VCaP (cell line): Measurements from ENCODE around the gene AKAP12.

Experiments used
- H3K27ac ChIP-seq: fragments of 450-650 bp; 2 replicates; pipeline ENCODE4 v1.5.1; 2017
- CTCF ChIP-seq: fragments of 450-650 bp; conservative IDR thresholded peaks from 2 replicates; pipeline ENCODE4 v1.5.1; 2017; ENCODE audit warnings: mild to moderate bottlenecking, moderate library complexity

The AKAP12 gene

GRCh38 chr6:151239603-151240035 is at the start of gene AKAP12:
Gene AKAP12 (plus strand): TSS chr6:151239967. CDS start chr6:151240563, 596 bp downstream.
- H3K27ac ChIP-seq, result peak within 1 kb of the TSS; percentile 65
- TF ChIP-seq CTCF, result no peak

GRCh38 chr6:151191527-151191926 is 48.2 kb upstream of the AKAP12 start:
- no peak for TF ChIP-seq CTCF

GRCh38 chr6:151196555-151196954 is 43.2 kb upstream of the AKAP12 start:
- no peak overlapping the region for H3K27ac ChIP-seq
- no peak for TF ChIP-seq CTCF

More at GRCh38 chr6:151191527-151191926, 48.2 kb upstream of the AKAP12 start:
- H3K27ac ChIP-seq, result no peak overlapping the region

- no peak for TF ChIP-seq CTCF
- H3K27ac ChIP-seq, result no peak overlapping the region
Measured at GRCh38 chr6:151197556-151197955, 42.2 kb upstream of the AKAP12 start.

- H3K27ac ChIP-seq, result no peak overlapping the region
- TF ChIP-seq CTCF, result no peak
Measured at GRCh38 chr6:151199991-151200390, 39.8 kb upstream of the AKAP12 start.

- TF ChIP-seq CTCF, result no peak
- no peak overlapping the region for H3K27ac ChIP-seq
Measured at GRCh38 chr6:151205721-151206600, 33.8 kb upstream of the AKAP12 start.

- no peak overlapping the region for H3K27ac ChIP-seq
- TF ChIP-seq CTCF, result no peak
Measured at GRCh38 chr6:151207674-151208073, 32.1 kb upstream of the AKAP12 start.
